Neuronal stem cell (in vitro differentiated cells): ENCODE measurements around the gene JDP2.
A peak's percentile ranks its signal among the peaks of the same experiment; 100 is the strongest.

Experiments used
- DNase-seq: peaks from one replicate; pipeline ENCODE4 v3.0.0-alpha.2; 2013; ENCODE audit warnings: low spot score
- H2AFZ ChIP-seq: one replicate; pipeline ENCODE4 v1.6.1; 2013; ENCODE audit warnings: mild to moderate bottlenecking, low read length, inconsistent platforms
- H2AK5ac ChIP-seq: 2 replicates; pipeline ENCODE4 v1.6.1; 2013; ENCODE audit warnings: low read depth, mild to moderate bottlenecking, inconsistent platforms, low read length, moderate library complexity, mixed read lengths
- H2BK120ac ChIP-seq: 2 replicates; pipeline ENCODE4 v1.6.1; 2013; ENCODE audit warnings: low read depth, mild to moderate bottlenecking, inconsistent platforms, low read length, moderate library complexity, mixed read lengths
- H2BK12ac ChIP-seq: one replicate; pipeline ENCODE4 v1.6.1; 2013; ENCODE audit warnings: low read length, inconsistent platforms
- H2BK15ac ChIP-seq: 2 replicates; pipeline ENCODE4 v1.6.1; 2013; ENCODE audit warnings: mild to moderate bottlenecking, low read length, inconsistent platforms, mixed read lengths
- H2BK5ac ChIP-seq: one replicate; pipeline ENCODE4 v1.6.1; 2013; ENCODE audit warnings: inconsistent platforms, mild to moderate bottlenecking, low read length, moderate library complexity
- H3K14ac ChIP-seq: one replicate; pipeline ENCODE4 v1.6.1; 2013; ENCODE audit warnings: low read length, inconsistent platforms
- H3K18ac ChIP-seq: 2 replicates; pipeline ENCODE4 v1.6.1; 2013; ENCODE audit warnings: low read length, inconsistent platforms
- H3K23ac ChIP-seq: 2 replicates; pipeline ENCODE4 v1.6.1; 2013; ENCODE audit warnings: low read depth, mild to moderate bottlenecking, mixed read lengths, low read length, inconsistent platforms; ENCODE audit not compliant: poor library complexity
- H3K27ac ChIP-seq: replicated peaks from 3 replicates; pipeline ENCODE4 v1.5.1; 2013; ENCODE audit warnings: low read length, inconsistent platforms
- H3K27me3 ChIP-seq, 3 experiments: 2 replicates each; pipeline ENCODE4 v1.6.1; 2013; ENCODE audit warnings: low read length in 3 of 3, mild to moderate bottlenecking in 2 of 3, inconsistent platforms in 1 of 3, low read depth in 1 of 3, mixed read lengths in 1 of 3, moderate library complexity in 1 of 3; ENCODE audit not compliant: control insufficient read depth in 3 of 3, insufficient read depth in 3 of 3
- H3K36me3 ChIP-seq, 2 donors: replicated peaks in 1 of 2; 2 replicates each; pipeline ENCODE4 v1.6.1; 2013; ENCODE audit warnings: low read length in 2 of 2; ENCODE audit not compliant: control insufficient read depth in 2 of 2, insufficient read depth in 2 of 2
- H3K4ac ChIP-seq: 2 replicates; pipeline ENCODE4 v1.6.1; 2013; ENCODE audit warnings: inconsistent platforms, mild to moderate bottlenecking, low read length, moderate library complexity
- H3K4me1 ChIP-seq, 2 donors: 1 replicate in 1 of 2; 2 replicates in 1 of 2; pipeline ENCODE4 v1.6.1; 2013; ENCODE audit warnings: low read length in 2 of 2, low read depth in 1 of 2; ENCODE audit not compliant: control insufficient read depth in 2 of 2, insufficient read depth in 1 of 2
- H3K4me2 ChIP-seq: one replicate; pipeline ENCODE4 v1.6.1; 2013; ENCODE audit warnings: mild to moderate bottlenecking, low read length, inconsistent platforms; ENCODE audit not compliant: insufficient read depth, poor library complexity, severe bottlenecking
- H3K4me3 ChIP-seq, 2 donors: 2 replicates each; pipeline ENCODE4 v1.5.1; 2013; ENCODE audit warnings: low read length in 2 of 2, mild to moderate bottlenecking in 2 of 2, inconsistent platforms in 1 of 2, moderate library complexity in 1 of 2
- H3K79me1 ChIP-seq: one replicate; pipeline ENCODE4 v1.6.1; 2013; ENCODE audit warnings: low read depth, mild to moderate bottlenecking, inconsistent platforms, low read length, moderate library complexity
- H3K9ac ChIP-seq: one replicate; pipeline ENCODE4 v1.6.1; 2013; ENCODE audit warnings: mild to moderate bottlenecking, low read depth, low read length, inconsistent platforms; ENCODE audit not compliant: poor library complexity
- H3K9me3 ChIP-seq, 2 donors: replicated peaks in 1 of 2; 2 replicates each; pipeline versions ENCODE3 to v1.6.1; 2013; ENCODE audit warnings: low read length in 2 of 2, mild to moderate bottlenecking in 2 of 2, inconsistent platforms in 1 of 2, low read depth in 1 of 2, mixed read lengths in 1 of 2, moderate library complexity in 1 of 2; ENCODE audit not compliant: control insufficient read depth in 2 of 2, insufficient read depth in 1 of 2
- H4K8ac ChIP-seq: one replicate; pipeline ENCODE4 v1.6.1; 2013; ENCODE audit warnings: low read depth, mild to moderate bottlenecking, inconsistent platforms, low read length, moderate library complexity
- H4K91ac ChIP-seq: one replicate; pipeline ENCODE4 v1.6.1; 2013; ENCODE audit warnings: low read length, low read depth, mild to moderate bottlenecking, inconsistent platforms; ENCODE audit not compliant: poor library complexity
- WGBS, 2 donors: extraction: QIAGEN DNeasy Blood & Tissue Kit; methylation state at CpG; one replicate each; pipeline ENCODE4 v1.1.7; 2013; ENCODE audit warnings: missing lambda C conversion rate in 2 of 2, mixed read lengths in 1 of 2; ENCODE audit not compliant: insufficient read length in 2 of 2, insufficient replicate concordance in 1 of 2; ENCODE audit errors: extremely low coverage in 2 of 2; 5-methylcytosine and 5-hydroxymethylcytosine counted together

JDP2 gene

DNA sequence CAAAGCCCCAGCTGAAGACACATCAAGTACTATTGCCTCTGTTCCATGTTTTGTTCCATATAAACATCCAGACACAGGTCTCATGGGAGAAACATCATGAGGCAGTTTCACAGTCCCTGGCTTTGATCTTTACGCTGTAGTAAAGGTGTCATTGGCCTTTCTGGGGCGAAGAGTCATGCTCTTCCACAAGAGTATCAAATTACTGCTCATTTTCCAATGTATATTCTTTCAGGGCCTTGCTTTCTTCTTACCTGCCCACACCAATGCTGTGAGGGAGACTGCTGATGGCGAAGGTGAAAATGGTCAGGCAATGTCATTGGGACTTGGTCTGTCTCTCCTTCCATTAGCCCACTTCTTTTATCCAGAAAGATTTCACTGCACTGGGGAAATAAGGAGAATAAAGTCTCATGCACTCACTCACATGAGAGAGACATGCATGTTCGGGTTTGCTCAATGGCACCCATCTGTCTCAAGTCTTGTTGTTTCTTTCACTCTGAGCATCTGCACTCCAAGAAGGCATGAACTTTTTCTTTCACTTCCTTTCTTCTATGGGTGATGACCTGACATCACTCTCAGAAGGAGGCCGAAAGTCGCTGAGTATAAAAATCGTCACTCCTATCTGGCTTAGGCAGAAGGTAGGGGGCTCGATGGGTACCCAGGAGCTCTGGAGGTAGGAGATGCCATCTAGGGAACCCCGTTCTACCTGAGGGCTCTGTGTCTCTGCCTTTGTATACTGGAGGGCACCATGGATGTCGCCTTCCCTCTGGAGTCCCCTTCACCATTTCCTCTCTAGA lies 1.3 kb upstream of the JDP2 start:
- Histone ChIP-seq H2BK12ac (no peak overlapping the region), H3K4me3 (no peak overlapping the region)

GRCh38 chr14:75427126-75427481 lies 718 bp upstream of the JDP2 start:
- Histone ChIP-seq H2BK15ac (peak overlapping the region; percentile 60), H3K4ac (no peak overlapping the region), H3K9ac (peak overlapping the region; percentile 78), H3K79me1 (peaks cover 3% of the 10 kb centered on the region), H3K4me1 (peaks cover 6 to 13% of the 10 kb centered on the region in 2 donors), H2BK5ac (no peak overlapping the region), H2AK5ac (no peak overlapping the region), H3K27ac (no peak overlapping the region), H2AFZ (peak overlapping the region; percentile 97), H3K4me2 (peak overlapping the region; percentile 93), H2BK120ac (no peak overlapping the region), H3K14ac (peak overlapping the region; percentile 26), H3K36me3 (no peaks in the 10 kb centered on the region), H3K27me3 (peaks cover 0 to 62% (median 16%) of the 10 kb centered on the region in 3 experiments), H3K23ac (no peak overlapping the region), H3K9me3 (peaks cover 0 to 4% of the 10 kb centered on the region in 2 donors), H3K18ac (peak overlapping the region; percentile 49), H4K8ac (no peak overlapping the region), H3K4me3 (peak overlapping the region; percentile 49 to 89), H4K91ac (no peak overlapping the region), H2BK12ac (no peak overlapping the region)
- whole genome bisulfite sequencing, 2 donors = no CpG with 5 or more reads among the region's 15 CpGs
- no peak for DNase-seq

More for the DNA sequence above, 1.3 kb upstream of the JDP2 start:
- Histone ChIP-seq H3K9ac (no peak overlapping the region), H3K14ac (no peak overlapping the region), H3K79me1 (peaks cover 3% of the 10 kb centered on the region), H3K4me1 (peaks cover 6 to 13% of the 10 kb centered on the region in 2 donors), H2BK15ac (no peak overlapping the region), H2AFZ (peak overlapping the region; percentile 97), H3K9me3 (peaks cover 0 to 4% of the 10 kb centered on the region in 2 donors), H3K23ac (no peak overlapping the region), H3K18ac (no peak overlapping the region), H2AK5ac (no peak overlapping the region), H3K4me2 (no peak overlapping the region), H2BK5ac (no peak overlapping the region), H4K8ac (no peak overlapping the region), H3K4ac (no peak overlapping the region), H3K36me3 (no peaks in the 10 kb centered on the region), H2BK120ac (no peak overlapping the region), H3K27me3 (peaks cover 0 to 62% (median 16%) of the 10 kb centered on the region in 3 experiments), H4K91ac (no peak overlapping the region), H3K27ac (no peak overlapping the region)
- DNase-seq = no peak
- WGBS, 2 donors = no CpG with 5 or more reads among the region's 10 CpGs

DNA sequence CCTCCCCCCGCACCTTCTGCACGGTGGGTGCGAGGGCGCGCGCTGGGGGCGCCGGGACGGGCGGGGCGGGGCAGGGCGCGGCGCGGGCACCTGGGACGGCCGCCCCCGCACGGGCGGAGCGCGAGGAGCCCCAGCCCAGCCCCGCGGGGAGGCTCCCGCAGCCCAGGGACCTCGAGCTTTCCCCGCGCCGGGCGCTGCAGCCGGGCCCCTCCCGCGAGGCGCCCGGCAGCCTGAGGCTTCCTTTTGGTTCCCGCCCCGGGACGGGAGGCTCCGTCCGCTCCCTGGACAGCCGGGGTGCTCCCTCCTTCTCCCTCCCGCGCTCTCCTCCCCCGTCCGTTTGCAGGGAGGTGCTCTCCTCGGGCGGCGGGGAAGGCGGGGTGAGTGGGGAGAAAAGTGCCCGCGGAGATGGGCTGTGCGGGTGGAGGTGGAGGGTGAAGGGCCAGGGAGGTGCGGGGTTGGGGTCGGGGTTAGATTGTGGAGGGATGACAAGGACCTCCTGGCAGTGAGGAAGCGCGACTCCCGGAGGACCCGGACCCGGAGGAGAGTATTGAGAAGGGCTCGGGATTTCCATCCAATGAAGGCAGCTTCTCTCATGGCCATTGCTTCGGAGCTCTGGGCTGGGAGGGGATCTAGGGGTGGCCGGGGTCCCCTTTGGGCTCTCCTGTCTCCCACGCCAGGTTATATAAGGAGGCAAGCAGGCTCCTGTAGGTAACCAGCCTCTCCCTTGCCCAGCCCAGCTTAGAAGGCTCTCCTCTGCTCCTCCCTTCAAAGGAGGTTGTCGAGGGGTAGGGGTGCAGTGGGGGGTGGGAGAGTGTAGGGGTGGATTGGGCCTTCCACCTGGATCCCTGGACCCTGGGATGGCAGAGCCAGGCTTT lies 645 bp downstream of the JDP2 start:
- H3K4ac ChIP-seq = no peak overlapping the region
- no peaks in the 10 kb centered on the region for H3K36me3 ChIP-seq
- no peak overlapping the region for H3K23ac ChIP-seq
- H3K4me3 ChIP-seq = peak overlapping the region; percentile 49 to 89
- H2BK5ac ChIP-seq = peak overlapping the region; percentile 49
- peak overlapping the region; percentile 93 for H3K18ac ChIP-seq
- H3K4me1 ChIP-seq = peaks cover 6 to 13% of the 10 kb centered on the region in 2 donors
- H3K79me1 ChIP-seq = peaks cover 3% of the 10 kb centered on the region
- no peak overlapping the region for H4K8ac ChIP-seq
- H4K91ac ChIP-seq = no peak overlapping the region
- peak overlapping the region; percentile 68 for H3K9ac ChIP-seq
- peak overlapping the region; percentile 45 for H2BK15ac ChIP-seq
- H3K4me2 ChIP-seq = peak overlapping the region; percentile 93
- H2BK120ac ChIP-seq = no peak overlapping the region
- peak overlapping the region; percentile 85 for H2AFZ ChIP-seq
- H2AK5ac ChIP-seq = peak overlapping the region; percentile 24
- H3K9me3 ChIP-seq = peaks cover 0 to 4% of the 10 kb centered on the region in 2 donors
- no peak overlapping the region for H3K27ac ChIP-seq
- no peak for DNase-seq
- no CpG with 5 or more reads among the region's 64 CpGs for WGBS, 2 donors
- H2BK12ac ChIP-seq = peak overlapping the region; percentile 44
- no peak overlapping the region for H3K14ac ChIP-seq
- peaks cover 0 to 59% (median 16%) of the 10 kb centered on the region in 3 experiments for H3K27me3 ChIP-seq

- no peak overlapping the region for H4K8ac ChIP-seq
- H3K4me1 ChIP-seq = peaks cover 6 to 13% of the 10 kb centered on the region in 2 donors
- H2BK5ac ChIP-seq = no peak overlapping the region
- H4K91ac ChIP-seq = no peak overlapping the region
- H3K9ac ChIP-seq = no peak overlapping the region
- no peak overlapping the region for H3K23ac ChIP-seq
- H3K36me3 ChIP-seq = no peaks in the 10 kb centered on the region
- H2AK5ac ChIP-seq = peak overlapping the region; percentile 13
- H3K27me3 ChIP-seq = peaks cover 0 to 53% (median 16%) of the 10 kb centered on the region in 3 experiments
- no peak overlapping the region for H3K4me3 ChIP-seq
- no peak overlapping the region for H2AFZ ChIP-seq
- no peak overlapping the region for H3K18ac ChIP-seq
- no peak overlapping the region for H3K14ac ChIP-seq
- H2BK15ac ChIP-seq = no peak overlapping the region
- no CpG with 5 or more reads among the region's 1 CpG for WGBS, 2 donors
- H3K9me3 ChIP-seq = no peaks in the 10 kb centered on the region
- peaks cover 3% of the 10 kb centered on the region for H3K79me1 ChIP-seq
- H2BK120ac ChIP-seq = no peak overlapping the region
- no peak overlapping the region for H3K27ac ChIP-seq
- no peak for DNase-seq
- H3K4me2 ChIP-seq = no peak overlapping the region
- H2BK12ac ChIP-seq = no peak overlapping the region
- no peak overlapping the region for H3K4ac ChIP-seq
Observed at GRCh38 chr14:75429562-75429961, 1.7 kb downstream of the JDP2 start.
